ENCODE measurements around the gene PTPRE.

The PTPRE gene

GRCh38 chr10:127928021-127928806 is 21.3 kb downstream of the PTPRE start:
- DNase-seq: no peak

- no peak for DNase-seq
These were observed 25.8 kb downstream of the PTPRE start for GRCh38 chr10:127932521-127933270.

- DNase-seq: no peak
These were observed 26.4 kb downstream of the PTPRE start for GRCh38 chr10:127933271-127933670.

- DNase-seq: no peak
These were observed 27.5 kb downstream of the PTPRE start for GRCh38 chr10:127934383-127934782.

GRCh38 chr10:127935071-127935561 is 28.2 kb downstream of the PTPRE start:
- DNase-seq: no peak

- DNase-seq: no peak
These were observed 30.2 kb downstream of the PTPRE start for GRCh38 chr10:127937069-127937468.

- no peak for DNase-seq
These were observed 31.1 kb downstream of the PTPRE start for GRCh38 chr10:127937915-127938463.

- DNase-seq: no peak
These were observed 33.0 kb downstream of the PTPRE start for GRCh38 chr10:127939786-127940330.

GRCh38 chr10:127940866-127941640 is 34.1 kb downstream of the PTPRE start:
- DNase-seq: no peak

GRCh38 chr10:127942811-127943210 is 35.9 kb downstream of the PTPRE start:
- DNase-seq: no peak

GRCh38 chr10:127943336-127943910 is 36.5 kb downstream of the PTPRE start:
- DNase-seq: no peak

GRCh38 chr10:127944256-127944655 is 37.4 kb downstream of the PTPRE start:
- DNase-seq: no peak

GRCh38 chr10:127945341-127945758 is 38.4 kb downstream of the PTPRE start:
- DNase-seq: no peak

GRCh38 chr10:127945948-127946711 is 39.2 kb downstream of the PTPRE start:
- DNase-seq: no peak

- no peak for DNase-seq
These were observed 40.3 kb downstream of the PTPRE start for GRCh38 chr10:127947211-127947610.

GRCh38 chr10:127948791-127949190 is 41.9 kb downstream of the PTPRE start:
- DNase-seq: no peak

- DNase-seq: no peak
These were observed 42.9 kb downstream of the PTPRE start for GRCh38 chr10:127949831-127950230.

- DNase-seq: no peak
These were observed 45.1 kb downstream of the PTPRE start for GRCh38 chr10:127951861-127952574.

GRCh38 chr10:127952575-127952869 is 45.6 kb downstream of the PTPRE start:
- DNase-seq: no peak

GRCh38 chr10:127952918-127953317 is 46.0 kb downstream of the PTPRE start:
- DNase-seq: no peak

- no peak for DNase-seq
These were observed 47.0 kb downstream of the PTPRE start for GRCh38 chr10:127953876-127954275.
